NCI-H69 (cell line): Measurements from ENCODE around the gene BANP.
"Not testable (repeated sequence)": the region's sequence is repeated elsewhere in the genome, so short reads cannot be mapped to it uniquely, and the experiment has no call there.

Source experiments
- DNase-seq: peaks from one replicate; lab custom pipeline; 2025; lab: John Stamatoyannopoulos, UW

The BANP gene

GRCh38 chr16:87968541-87968940, 17.3 kb downstream of the BANP start:
- DNase-seq, result no peak

DNA sequence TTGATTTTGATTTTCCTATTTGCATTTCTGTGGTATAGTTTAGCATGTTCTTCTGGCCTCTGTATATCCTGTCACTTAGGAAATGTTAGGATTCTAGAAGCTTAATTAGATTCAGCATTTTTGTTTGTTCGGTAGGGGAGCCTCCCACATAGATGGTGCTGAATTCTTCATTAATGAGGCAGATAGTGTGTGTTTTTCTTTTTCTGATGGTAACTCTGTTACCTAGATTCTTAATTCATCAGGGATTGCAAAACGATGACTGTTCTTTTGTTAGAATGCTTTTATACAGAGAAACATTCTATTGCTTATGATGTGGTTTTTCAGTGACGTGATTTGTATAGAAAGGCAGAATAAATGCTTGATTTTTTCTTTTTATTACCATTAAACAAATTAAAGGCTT, 19.0 kb downstream of the BANP start:
- DNase-seq, result no peak

- DNase-seq, result no peak
Measured at GRCh38 chr16:87971933-87972332, 20.7 kb downstream of the BANP start.

DNA sequence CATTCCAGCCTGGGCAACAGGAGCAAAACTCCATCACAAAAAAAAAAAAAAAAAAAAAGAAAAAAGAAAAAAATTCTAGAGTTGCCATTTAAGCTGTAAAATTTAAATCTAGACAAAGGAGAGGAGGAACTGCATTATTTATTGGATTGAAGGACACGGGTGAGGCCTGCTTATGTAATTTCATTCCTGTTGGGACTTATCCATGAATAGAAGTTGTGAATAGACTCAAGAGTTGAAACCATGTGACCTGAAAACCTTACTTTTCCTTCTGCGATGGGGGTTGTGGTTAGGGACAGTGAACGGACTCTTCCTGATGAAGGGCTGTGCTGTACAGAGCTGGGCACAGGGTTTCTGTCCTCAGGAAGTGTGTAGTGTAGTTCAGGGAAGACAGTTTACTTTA, 22.5 kb downstream of the BANP start:
- no peak for DNase-seq

- DNase-seq, result no peak
Measured at GRCh38 chr16:87974178-87974577, 22.9 kb downstream of the BANP start.

- DNase-seq, result no peak
Measured at GRCh38 chr16:87976665-87977064, 25.4 kb downstream of the BANP start.

DNA sequence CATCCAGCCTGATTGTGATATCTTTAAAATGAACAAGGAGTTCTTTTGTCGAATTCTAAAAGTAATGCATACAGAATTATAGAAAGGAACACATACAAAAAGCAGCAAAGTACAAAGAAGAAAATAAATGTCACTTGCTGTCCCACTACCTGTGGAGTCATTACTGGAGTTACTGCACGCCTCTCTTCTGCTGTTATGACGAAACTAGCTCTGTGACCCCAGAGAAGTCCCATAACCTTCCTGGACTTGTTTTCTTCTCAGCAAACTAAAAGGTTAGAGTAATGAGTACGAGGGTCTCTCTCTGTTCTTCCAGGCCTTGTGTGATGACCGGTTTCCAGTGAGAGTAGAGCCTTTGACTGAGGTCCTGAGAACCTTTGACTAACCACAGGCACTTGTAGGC, 26.9 kb downstream of the BANP start:
- no peak for DNase-seq

GRCh38 chr16:87979352-87979751, 28.1 kb downstream of the BANP start:
- DNase-seq, result no peak

- DNase-seq, result not testable (repeated sequence)
Measured at GRCh38 chr16:87979911-87980630, 28.8 kb downstream of the BANP start.

- not testable (repeated sequence) for DNase-seq
Measured at GRCh38 chr16:87981376-87981775, 30.1 kb downstream of the BANP start.

GRCh38 chr16:87982581-87983041, 31.4 kb downstream of the BANP start:
- DNase-seq, result no peak

DNA sequence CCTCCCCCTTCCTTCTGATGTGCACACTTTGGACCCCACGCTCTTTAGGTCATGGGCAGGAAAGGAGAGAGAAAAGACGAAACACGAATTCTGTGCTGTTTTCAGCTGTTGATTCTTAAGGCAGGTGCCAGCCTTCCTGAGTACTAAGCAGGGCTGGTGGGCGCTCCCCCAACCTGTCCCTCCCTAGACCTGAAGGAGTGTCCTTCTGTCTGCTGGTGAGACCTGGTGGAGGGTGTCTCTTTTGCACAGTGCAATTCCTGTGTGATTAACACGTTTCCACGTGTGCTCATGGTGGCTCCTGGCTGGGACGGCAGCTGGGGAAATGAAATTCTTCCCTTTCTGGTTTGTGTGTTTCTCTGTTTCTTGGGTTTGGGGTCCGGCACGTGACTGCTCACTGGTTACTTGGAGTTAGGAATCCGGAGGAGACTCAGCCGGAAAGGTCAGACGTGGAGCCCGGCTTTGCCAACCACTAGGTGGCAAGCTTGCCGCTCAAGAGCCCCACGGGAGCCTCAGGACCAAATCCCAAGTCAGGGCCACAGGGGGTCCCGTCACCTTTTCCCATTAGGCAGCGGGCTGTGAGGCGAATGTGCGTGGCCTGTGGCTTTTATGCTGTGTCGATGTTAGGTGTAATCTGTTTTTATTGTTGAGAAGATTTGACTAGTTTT, 32.0 kb downstream of the BANP start:
- not testable (repeated sequence) for DNase-seq

DNA sequence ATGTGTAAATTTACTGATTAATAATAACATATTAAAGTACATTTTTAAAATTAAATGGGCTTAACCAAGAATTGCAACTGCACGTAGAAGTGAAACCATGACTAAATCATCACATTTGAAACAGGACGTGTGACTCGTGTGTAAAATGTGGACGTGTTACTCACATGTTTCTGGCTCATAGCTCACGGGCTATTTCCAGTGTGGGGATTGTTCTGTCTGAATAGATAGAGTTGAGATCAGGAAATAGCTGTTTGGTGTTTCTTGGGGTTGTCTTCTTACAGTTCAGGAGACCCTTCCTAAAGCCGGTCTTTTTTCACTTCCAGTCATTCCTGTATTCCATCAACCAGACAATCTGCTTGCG, 32.5 kb downstream of the BANP start:
- not testable (repeated sequence) for DNase-seq

DNA sequence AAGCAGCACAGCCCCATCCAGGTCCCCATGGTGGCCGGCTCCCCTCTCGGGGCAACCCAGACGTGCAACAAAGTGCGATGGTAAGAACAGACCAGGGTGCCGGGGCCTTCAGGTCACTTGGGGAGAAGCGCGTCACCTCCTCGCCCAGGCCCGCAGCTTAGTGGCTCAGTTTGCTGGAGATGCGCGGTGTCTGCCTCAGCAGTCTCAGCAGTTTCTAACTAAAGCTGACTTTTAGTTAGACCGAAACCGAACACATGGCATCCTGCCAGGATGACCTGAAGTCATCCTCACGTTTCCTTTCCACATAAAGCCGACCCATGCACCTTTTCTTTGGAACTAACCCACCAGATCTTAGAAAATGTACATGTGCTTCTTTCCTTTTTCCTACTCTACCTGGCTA, 32.9 kb downstream of the BANP start:
- not testable (repeated sequence) for DNase-seq

- no peak for DNase-seq
Measured at GRCh38 chr16:87984632-87985267, 33.5 kb downstream of the BANP start.

DNA sequence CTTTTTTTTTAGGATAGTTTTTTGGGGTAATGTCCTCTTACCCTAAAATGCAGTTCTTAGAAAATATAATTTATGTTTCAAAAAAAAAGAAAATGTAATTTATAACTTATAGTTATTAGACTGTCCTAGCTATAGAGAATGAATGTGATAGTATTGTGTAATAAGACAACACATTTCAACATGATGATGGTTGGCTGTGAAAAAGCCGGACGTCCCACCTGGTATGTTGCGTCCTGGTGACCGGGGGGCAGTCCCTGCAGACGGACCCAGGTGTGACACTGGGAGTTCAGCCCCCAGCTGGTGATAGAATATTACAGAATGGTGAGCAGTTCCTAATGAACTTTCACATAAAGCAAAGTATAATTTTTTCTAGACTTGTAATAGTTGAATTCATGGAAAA, 34.3 kb downstream of the BANP start:
- not testable (repeated sequence) for DNase-seq

DNA sequence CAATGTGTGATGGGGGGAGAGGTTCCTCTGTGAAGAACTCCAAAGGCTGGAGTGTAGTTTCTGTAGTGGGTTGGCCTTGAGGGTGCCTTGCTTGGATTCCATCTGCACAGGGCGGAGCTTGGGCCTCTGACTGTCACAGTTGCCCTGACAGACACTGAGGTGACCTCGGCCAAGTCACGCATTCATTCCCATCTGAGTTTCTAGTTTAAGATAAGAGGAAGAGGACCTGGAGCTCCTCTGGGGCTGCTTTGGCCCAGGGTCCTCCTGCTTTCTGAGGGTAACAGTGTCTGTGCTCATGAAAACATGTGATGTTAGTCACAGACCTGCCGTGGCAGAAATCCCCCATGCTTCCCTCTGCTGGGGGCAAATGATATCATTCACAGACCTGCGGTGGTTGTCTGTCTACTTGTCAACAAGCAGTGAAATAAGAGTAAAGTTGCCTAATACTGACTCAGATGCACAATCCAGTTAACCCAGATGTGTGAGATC, 35.2 kb downstream of the BANP start:
- not testable (repeated sequence) for DNase-seq

- not testable (repeated sequence) for DNase-seq
Measured at GRCh38 chr16:87988596-87988995, 37.4 kb downstream of the BANP start.

DNA sequence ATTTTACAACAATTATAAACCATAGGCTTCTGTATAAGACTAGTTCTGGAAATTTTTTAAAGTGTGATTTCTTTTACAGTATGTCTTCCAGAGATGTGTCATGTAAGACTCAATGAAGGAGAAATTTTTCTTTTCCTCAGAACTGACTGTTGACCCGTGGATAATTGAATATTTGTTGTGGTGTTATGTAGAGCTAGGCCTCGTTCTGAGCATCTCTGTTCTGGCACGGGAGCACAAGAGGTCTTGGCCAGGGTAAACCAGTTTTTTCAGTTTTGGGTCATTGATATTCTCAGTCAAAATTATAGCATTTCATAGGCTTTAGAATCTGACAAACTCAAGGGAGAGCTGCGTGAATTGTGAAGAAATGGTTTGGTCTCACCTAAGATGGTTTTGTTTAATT, 39.0 kb downstream of the BANP start:
- DNase-seq, result not testable (repeated sequence)

- not testable (repeated sequence) for DNase-seq
Measured at GRCh38 chr16:87992142-87992541, 40.9 kb downstream of the BANP start.

DNA sequence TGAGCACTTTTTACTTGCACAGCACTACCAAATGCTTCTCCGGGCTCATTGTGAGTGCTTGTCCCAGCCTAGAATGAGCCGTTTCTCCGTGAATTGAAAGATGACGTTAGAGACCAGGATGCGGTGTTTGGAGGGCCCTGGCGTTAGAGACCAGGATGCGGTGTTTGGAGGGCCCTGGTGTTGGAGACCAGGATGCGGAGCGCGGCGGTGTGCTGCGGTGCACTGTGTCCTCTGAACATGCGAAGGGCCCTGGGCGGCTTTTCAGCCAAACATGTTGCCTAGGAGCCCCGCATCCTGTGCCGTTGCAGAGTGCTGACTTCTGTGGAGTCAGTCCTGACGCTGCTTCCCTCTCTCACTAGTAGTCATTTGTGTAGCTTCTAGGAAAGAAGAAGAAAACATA, 42.7 kb downstream of the BANP start:
- DNase-seq, result no peak

DNA sequence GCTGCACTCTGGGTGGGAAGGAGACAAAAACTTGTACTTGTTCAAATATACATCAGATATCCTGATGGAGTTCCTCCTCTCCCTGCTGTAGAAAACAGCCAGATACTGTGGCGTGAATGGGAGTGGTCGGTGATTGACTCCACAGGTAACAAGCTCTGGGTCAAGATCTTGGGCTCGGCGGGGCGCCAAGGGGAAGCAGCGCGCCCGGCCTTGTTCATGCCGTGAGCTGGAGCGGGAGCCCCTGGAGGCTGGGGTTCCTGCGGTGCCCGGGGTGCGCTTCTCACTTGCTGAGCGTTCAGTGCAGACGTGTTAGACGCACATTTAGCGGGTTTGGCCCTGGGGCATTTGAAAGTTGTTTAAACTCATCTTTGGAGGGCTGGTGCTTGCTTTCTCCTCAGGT, 44.4 kb downstream of the BANP start:
- DNase-seq, result peak; percentile 77
